Gastroesophageal sphincter (tissue), 4 donors: ENCODE data around the gene BEST4. TPM values are rescaled to one million over a fixed set of nuclear protein-coding genes. Genes with fewer than 3 reads are reported as not detected.

Source experiments
- ATAC-seq: fragments of 150-250 bp; one replicate; pipeline ENCODE4 v1.9.1; 2016; ENCODE audit warnings: mild to moderate bottlenecking, moderate library complexity
- H3K27ac ChIP-seq, 4 donors: fragments of 200-600 bp; sonication (generic) in 3 of 4; 1 replicate in 3 of 4; 2 replicates in 1 of 4; pipeline ENCODE4 v1.5.1; 2016 to 2019
- H3K27me3 ChIP-seq: fragments of 200-600 bp; sonication (generic); one replicate; pipeline ENCODE4 v1.5.1; 2019
- H3K36me3 ChIP-seq, 2 donors: fragments of 200-600 bp; sonication (generic); one replicate each; pipeline ENCODE4 v1.5.1; 2019; ENCODE audit warnings: control low read depth in 1 of 2
- H3K4me1 ChIP-seq, 3 donors: fragments of 200-600 bp; sonication (generic); 1 replicate in 2 of 3; 2 replicates in 1 of 3; pipeline ENCODE4 v1.5.1; 2016 to 2019; ENCODE audit warnings: control low read depth in 2 of 3
- H3K4me3 ChIP-seq, 2 donors: fragments of 200-600 bp; sonication (generic); one replicate each; pipeline ENCODE4 v1.5.1; 2019; ENCODE audit warnings: mild to moderate bottlenecking in 1 of 2, moderate library complexity in 1 of 2
- H3K9me3 ChIP-seq, 3 donors: fragments of 200-600 bp; sonication (generic); one replicate each; pipeline ENCODE4 v1.5.1; 2017 to 2019; ENCODE audit warnings: control low read depth in 2 of 3
- CTCF ChIP-seq, 4 experiments: fragments of 200-600 bp in 2 of 4; fragments of 450-650 bp in 2 of 4; sonication (generic) in 1 of 4; IDR thresholded peaks; one replicate each; pipeline ENCODE4 v1.5.1; 2017 to 2019; ENCODE audit warnings: antibody characterized with exemption in 4 of 4, mild to moderate bottlenecking in 2 of 4, moderate library complexity in 2 of 4
- EP300 ChIP-seq: sonication (generic); formaldehyde crosslinking; IDR thresholded peaks from one replicate; pipeline ENCODE4 v1.6.1; 2017; ENCODE audit warnings: antibody characterized with exemption, mild to moderate bottlenecking
- POLR2A ChIP-seq, 2 donors: fragments of 450-650 bp; IDR thresholded peaks; one replicate each; pipeline ENCODE4 v1.6.1; 2017; ENCODE audit warnings: antibody characterized with exemption in 2 of 2, mild to moderate bottlenecking in 2 of 2, moderate library complexity in 1 of 2
- POLR2AphosphoS5 ChIP-seq: sonication (generic); formaldehyde crosslinking; IDR thresholded peaks from one replicate; pipeline ENCODE4 v1.6.1; 2017; ENCODE audit warnings: antibody characterized with exemption
- WGBS, 2 donors: methylation state at CpG; one replicate each; pipeline ENCODE4 v1.1.5; 2018; ENCODE audit warnings: low coverage in 1 of 2; 5-methylcytosine and 5-hydroxymethylcytosine counted together
- total RNA-seq, 4 donors: library from RNA; depleted of rRNA; stranded (reverse); fragments of >200 nt; gene quantifications; one replicate each; pipeline ENCODE4 v1.1.0, GENCODE V29; 2016

BEST4 gene
- total RNA-seq, 4 donors from 2014 or later, result 0.15 to 0.31 TPM; not detected in 2

GRCh38 chr1:44830900-44831304, 42.9 kb upstream of the BEST4 start:
- no peak for TF ChIP-seq POLR2A (IDR thresholded peaks at IDR 0.05)
- no peak for TF ChIP-seq POLR2AphosphoS5
- no peak for TF ChIP-seq CTCF (IDR thresholded peaks at IDR 0.05)
- TF ChIP-seq EP300, result no peak
- WGBS, 2 donors, result 60 to 100% methylated on average over 1 to 2 of the region's 10 CpGs
- Histone ChIP-seq H3K36me3 (peaks cover 0 to 25% of the 10 kb centered on the region in 2 donors), H3K4me1 (peaks cover 0 to 9% (median 0%) of the 10 kb centered on the region in 3 donors), H3K9me3 (no peaks in the 10 kb centered on the region), H3K27me3 (no peaks in the 10 kb centered on the region), H3K4me3 (no peak overlapping the region), H3K27ac (no peak overlapping the region)
- no peak for ATAC-seq

GRCh38 chr1:44829506-44830384, 41.8 kb upstream of the BEST4 start:
- Histone ChIP-seq H3K9me3 (no peaks in the 10 kb centered on the region), H3K4me1 (peaks cover 0 to 4% (median 0%) of the 10 kb centered on the region in 3 donors), H3K36me3 (peaks cover 0 to 28% of the 10 kb centered on the region in 2 donors), H3K27me3 (no peaks in the 10 kb centered on the region), H3K4me3 (no peak overlapping the region), H3K27ac (no peak overlapping the region)
- WGBS, 2 donors, result 74 to 100% methylated on average over 2 to 3 of the region's 12 CpGs
- ATAC-seq, result no peak
- TF ChIP-seq EP300 (no peak), POLR2AphosphoS5 (no peak), POLR2A (IDR thresholded peaks at IDR 0.05) (no peak), CTCF (IDR thresholded peaks at IDR 0.05) (no peak)

GRCh38 chr1:44828841-44829440, 41.0 kb upstream of the BEST4 start:
- Histone ChIP-seq H3K4me1 (peaks cover 0 to 4% (median 0%) of the 10 kb centered on the region in 3 donors), H3K4me3 (no peak overlapping the region), H3K36me3 (peaks cover 0 to 28% of the 10 kb centered on the region in 2 donors), H3K27me3 (no peaks in the 10 kb centered on the region), H3K9me3 (no peaks in the 10 kb centered on the region), H3K27ac (no peak overlapping the region)
- 83 to 87% methylated on average over 1 to 13 of the region's 15 CpGs for WGBS, 2 donors
- TF ChIP-seq POLR2AphosphoS5 (no peak), POLR2A (IDR thresholded peaks at IDR 0.05) (no peak), CTCF (IDR thresholded peaks at IDR 0.05) (no peak), EP300 (no peak)
- no peak for ATAC-seq

- WGBS, 2 donors, result 83 to 93% methylated on average over 7 to 8 of the region's 21 CpGs
- TF ChIP-seq EP300 (no peak), CTCF (IDR thresholded peaks at IDR 0.05) (no peak), POLR2AphosphoS5 (no peak), POLR2A (IDR thresholded peaks at IDR 0.05) (no peak)
- Histone ChIP-seq H3K36me3 (peaks cover 0 to 28% of the 10 kb centered on the region in 2 donors), H3K27ac (no peak overlapping the region), H3K4me3 (no peak overlapping the region), H3K9me3 (no peaks in the 10 kb centered on the region), H3K4me1 (peaks cover 0 to 4% (median 0%) of the 10 kb centered on the region in 3 donors), H3K27me3 (no peaks in the 10 kb centered on the region)
- ATAC-seq, result no peak
Measured at GRCh38 chr1:44828003-44828651, 40.2 kb upstream of the BEST4 start.
